ENCODE measurements around the gene PIM2.

PIM2 gene

DNA sequence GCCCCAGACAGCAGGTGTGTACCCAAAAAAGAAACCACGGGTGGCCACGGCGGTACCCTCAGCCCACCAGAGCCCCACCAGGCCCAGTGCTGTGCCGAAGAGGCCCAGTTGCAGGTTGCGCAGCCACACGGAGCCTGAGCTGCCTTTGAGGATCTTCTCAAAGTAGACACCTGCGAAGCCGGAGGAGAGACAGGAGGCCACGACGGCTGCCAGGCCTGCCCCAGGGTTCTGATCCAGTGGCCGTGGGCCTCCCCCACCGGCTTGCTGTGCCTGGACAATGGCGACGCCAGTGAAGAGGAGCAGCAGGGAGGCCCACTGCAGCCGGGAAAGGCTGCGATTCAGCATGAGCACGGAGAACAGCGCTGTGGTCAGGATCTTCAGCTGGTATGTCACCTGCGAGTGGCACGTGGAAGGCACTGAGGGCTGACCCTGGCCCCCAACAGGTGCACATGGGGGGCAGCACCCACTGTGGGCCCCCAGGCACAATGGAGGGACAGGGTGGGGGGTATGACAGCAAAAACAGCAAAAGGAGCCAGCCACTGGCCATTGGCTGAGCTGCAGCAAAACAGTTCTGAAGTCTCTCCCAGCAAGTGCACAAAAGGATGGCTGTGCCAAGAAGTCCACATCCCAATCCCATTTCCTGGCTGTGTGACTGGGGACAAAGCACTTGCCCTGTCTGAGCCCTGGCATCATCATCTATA, 13.6 kb downstream of the PIM2 start:
- peaks cover 7% of the 10 kb centered on the region for H3K79me2 ChIP-seq (ENCODE audit: insufficient read depth, low read length)
- H4K20me1 ChIP-seq (ENCODE audit: low read depth, low read length) = no peaks in the 10 kb centered on the region
- TF ChIP-seq, protein P1, sequence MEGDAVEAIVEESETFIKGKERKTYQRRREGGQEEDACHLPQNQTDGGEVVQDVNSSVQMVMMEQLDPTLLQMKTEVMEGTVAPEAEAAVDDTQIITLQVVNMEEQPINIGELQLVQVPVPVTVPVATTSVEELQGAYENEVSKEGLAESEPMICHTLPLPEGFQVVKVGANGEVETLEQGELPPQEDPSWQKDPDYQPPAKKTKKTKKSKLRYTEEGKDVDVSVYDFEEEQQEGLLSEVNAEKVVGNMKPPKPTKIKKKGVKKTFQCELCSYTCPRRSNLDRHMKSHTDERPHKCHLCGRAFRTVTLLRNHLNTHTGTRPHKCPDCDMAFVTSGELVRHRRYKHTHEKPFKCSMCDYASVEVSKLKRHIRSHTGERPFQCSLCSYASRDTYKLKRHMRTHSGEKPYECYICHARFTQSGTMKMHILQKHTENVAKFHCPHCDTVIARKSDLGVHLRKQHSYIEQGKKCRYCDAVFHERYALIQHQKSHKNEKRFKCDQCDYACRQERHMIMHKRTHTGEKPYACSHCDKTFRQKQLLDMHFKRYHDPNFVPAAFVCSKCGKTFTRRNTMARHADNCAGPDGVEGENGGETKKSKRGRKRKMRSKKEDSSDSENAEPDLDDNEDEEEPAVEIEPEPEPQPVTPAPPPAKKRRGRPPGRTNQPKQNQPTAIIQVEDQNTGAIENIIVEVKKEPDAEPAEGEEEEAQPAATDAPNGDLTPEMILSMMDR (IDR thresholded peaks at IDR 0.05; ENCODE audit: insufficient read depth, low read length, poor library complexity, severe bottlenecking) = no peak
- no peak for TF ChIP-seq EZH2phosphoT487 (conservative IDR thresholded peaks at IDR 0.05; ENCODE audit: low read length)
- H3K4me3 ChIP-seq (ENCODE audit: insufficient read depth, low read length, poor library complexity, severe bottlenecking) = no peak overlapping the region
- no peak overlapping the region for H3K27ac ChIP-seq (ENCODE audit: low read depth, low read length)
- no peaks in the 10 kb centered on the region; the same call in 1 of the 2 replicates for H3F3A ChIP-seq (ENCODE audit: insufficient read depth)
- H3K4me2 ChIP-seq (ENCODE audit: low read depth, low read length, poor library complexity, severe bottlenecking) = no peak overlapping the region
- H2AFZ ChIP-seq (ENCODE audit: low read depth, low read length, severe bottlenecking) = no peak overlapping the region
- no peaks in the 10 kb centered on the region for H3K27me3 ChIP-seq (ENCODE audit: low read length)
- H3K9ac ChIP-seq (ENCODE audit: low read length) = no peak overlapping the region
- H3K36me3 ChIP-seq (ENCODE audit: low read length) = no peaks in the 10 kb centered on the region
- no peaks in the 10 kb centered on the region for H3K9me3 ChIP-seq (ENCODE audit: insufficient read depth, low read length)
- no peaks in the 10 kb centered on the region for H3K9me2 ChIP-seq (replicated peaks; ENCODE audit: insufficient read depth, low read length)

DNA sequence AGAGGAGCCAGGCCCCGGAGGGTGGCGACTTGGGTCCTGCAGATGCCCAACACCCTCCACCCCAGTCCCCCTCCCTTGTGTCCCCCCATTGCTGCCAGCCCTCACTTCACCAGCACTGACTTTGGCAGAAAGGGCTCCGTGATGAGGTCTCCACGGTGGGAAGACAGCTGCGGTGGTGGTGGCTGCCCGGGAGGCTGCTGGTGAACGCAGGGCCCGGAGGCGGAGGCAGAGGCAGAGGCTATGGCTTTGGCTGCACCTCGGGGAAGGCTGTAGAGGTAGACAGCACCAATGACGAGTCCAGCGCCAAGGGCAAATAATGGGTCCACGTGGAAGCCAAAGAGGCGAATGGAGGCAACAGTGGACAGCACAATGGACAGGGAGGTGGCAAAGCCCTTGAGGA, 14.2 kb downstream of the PIM2 start:
- H3K9ac ChIP-seq (ENCODE audit: low read length) = no peak overlapping the region
- no peaks in the 10 kb centered on the region for H4K20me1 ChIP-seq (ENCODE audit: low read depth, low read length)

GRCh38 chrX:48904180-48904579, 14.6 kb downstream of the PIM2 start:
- Histone ChIP-seq H4K20me1 (ENCODE audit: low read depth, low read length) (no peaks in the 10 kb centered on the region), H3K9me2 (replicated peaks; ENCODE audit: insufficient read depth, low read length) (no peaks in the 10 kb centered on the region), H2AFZ (ENCODE audit: low read depth, low read length, severe bottlenecking) (no peak overlapping the region), H3K4me3 (ENCODE audit: insufficient read depth, low read length, poor library complexity, severe bottlenecking) (no peak overlapping the region), H3K79me2 (ENCODE audit: insufficient read depth, low read length) (peaks cover 4% of the 10 kb centered on the region), H3K27ac (ENCODE audit: low read depth, low read length) (no peak overlapping the region), H3K27me3 (ENCODE audit: low read length) (no peaks in the 10 kb centered on the region), H3F3A (ENCODE audit: insufficient read depth) (no peaks in the 10 kb centered on the region; the same call in 1 of the 2 replicates), H3K4me2 (ENCODE audit: low read depth, low read length, poor library complexity, severe bottlenecking) (no peak overlapping the region), H3K9me3 (ENCODE audit: insufficient read depth, low read length) (no peaks in the 10 kb centered on the region), H3K36me3 (ENCODE audit: low read length) (no peaks in the 10 kb centered on the region), H3K9ac (ENCODE audit: low read length) (no peak overlapping the region)
- TF ChIP-seq EZH2phosphoT487 (conservative IDR thresholded peaks at IDR 0.05; ENCODE audit: low read length) = no peak
- TF ChIP-seq, protein P1 (IDR thresholded peaks at IDR 0.05; ENCODE audit: insufficient read depth, low read length, poor library complexity, severe bottlenecking) = no peak

More for the DNA sequence above, 14.2 kb downstream of the PIM2 start:
- no peaks in the 10 kb centered on the region for H3K9me2 ChIP-seq (replicated peaks; ENCODE audit: insufficient read depth, low read length)
- no peak overlapping the region for H3K4me3 ChIP-seq (ENCODE audit: insufficient read depth, low read length, poor library complexity, severe bottlenecking)
- H3K27me3 ChIP-seq (ENCODE audit: low read length) = no peaks in the 10 kb centered on the region
- H3K79me2 ChIP-seq (ENCODE audit: insufficient read depth, low read length) = 0 out of 2 replicates have a peak, but pooled peaks cover 1% of the 10 kb centered on the region
- H3K27ac ChIP-seq (ENCODE audit: low read depth, low read length) = no peak overlapping the region
- H2AFZ ChIP-seq (ENCODE audit: low read depth, low read length, severe bottlenecking) = no peak overlapping the region
- no peak overlapping the region for H3K4me2 ChIP-seq (ENCODE audit: low read depth, low read length, poor library complexity, severe bottlenecking)
- TF ChIP-seq, protein P1 (IDR thresholded peaks at IDR 0.05; ENCODE audit: insufficient read depth, low read length, poor library complexity, severe bottlenecking) = no peak
- TF ChIP-seq EZH2phosphoT487 (conservative IDR thresholded peaks at IDR 0.05; ENCODE audit: low read length) = no peak
- H3K36me3 ChIP-seq (ENCODE audit: low read length) = no peaks in the 10 kb centered on the region
- no peaks in the 10 kb centered on the region; the same call in 1 of the 2 replicates for H3F3A ChIP-seq (ENCODE audit: insufficient read depth)
- no peaks in the 10 kb centered on the region for H3K9me3 ChIP-seq (ENCODE audit: insufficient read depth, low read length)

All from SU-DHL-6 (cell line).